Transverse colon (tissue), 4 donors: Measurements from ENCODE around the gene DPY19L3. TPM values are rescaled to one million over a fixed set of nuclear protein-coding genes. Genes with fewer than 3 reads are reported as not detected.

Source experiments
- DNase-seq: peaks from one replicate; pipeline ENCODE4 v3.0.0-alpha.2; 2019
- H3K27ac ChIP-seq, 4 donors: fragments of 200-600 bp; sonication (generic); 2 replicates each; pipeline ENCODE4 v1.5.1; 2016 to 2018; ENCODE audit warnings: inconsistent platforms in 4 of 4
- H3K27me3 ChIP-seq: fragments of 200-600 bp; sonication (generic); 2 replicates; pipeline ENCODE4 v1.5.1; 2017; ENCODE audit warnings: inconsistent platforms
- H3K36me3 ChIP-seq, 4 donors: fragments of 200-600 bp; sonication (generic); 2 replicates each; pipeline ENCODE4 v1.5.1; 2017 to 2019; ENCODE audit warnings: inconsistent platforms in 4 of 4
- H3K4me1 ChIP-seq, 4 donors: fragments of 200-600 bp; sonication (generic); 2 replicates each; pipeline ENCODE4 v1.5.1; 2017 to 2020; ENCODE audit warnings: inconsistent platforms in 4 of 4
- H3K4me3 ChIP-seq, 4 donors: fragments of 200-600 bp; sonication (generic); 1 replicate in 1 of 4; 2 replicates in 3 of 4; pipeline versions ENCODE4 v1.5.1 to v1.6.1; 2017 to 2019; ENCODE audit warnings: inconsistent platforms in 4 of 4
- H3K9me3 ChIP-seq, 2 donors: fragments of 200-600 bp; sonication (generic); 2 replicates each; pipeline ENCODE4 v1.5.1; 2017 to 2019; ENCODE audit warnings: inconsistent platforms in 2 of 2
- EP300 ChIP-seq: sonication (generic); formaldehyde crosslinking; IDR thresholded peaks from one replicate; pipeline ENCODE4 v1.6.1; 2017; ENCODE audit warnings: antibody characterized with exemption, low read depth
- POLR2A ChIP-seq: fragments of 450-650 bp; IDR thresholded peaks from one replicate; pipeline ENCODE4 v1.6.1; 2016; ENCODE audit warnings: antibody characterized with exemption, mild to moderate bottlenecking, moderate library complexity
- POLR2AphosphoS5 ChIP-seq, 3 donors: sonication (generic); formaldehyde crosslinking; IDR thresholded peaks; one replicate each; pipeline ENCODE4 v1.6.1; 2016; ENCODE audit warnings: antibody characterized with exemption in 3 of 3
- WGBS, 2 donors: methylation state at CpG; one replicate each; pipeline ENCODE4 v1.1.5; 2018; ENCODE audit warnings: low coverage in 1 of 2; 5-methylcytosine and 5-hydroxymethylcytosine counted together
- in situ Hi-C, 4 donors: fragments of 200-750 bp; cut with MboI; loops; one replicate each; pipeline versions ENCODE4 v1.15.0 to v1.15.1; 2017; ENCODE audit warnings: low sequenced_read_pairs in 3 of 4, low pct_ligation_motif_present in 1 of 4, low pct_unique_long_range_greater_than_20kb in 1 of 4
- intact Hi-C: fragments of 100-400 bp; cut with DNase I; formaldehyde crosslinking; loops from one replicate; pipeline ENCODE4 v1.15.1; 2023; ENCODE audit warnings: low total_unique reads
- total RNA-seq, 4 donors: library from RNA; depleted of rRNA; stranded (reverse); fragments of >200 nt; gene quantifications; one replicate each; pipeline ENCODE4 v1.1.0, GENCODE V29; 2016
- TF ChIP-seq, protein P1 (sequence below), 5 experiments: fragments of 200-600 bp in 3 of 5; fragments of 450-650 bp in 2 of 5; sonication (generic) in 3 of 5; IDR thresholded peaks; 1 replicate in 2 of 5; 2 replicates in 3 of 5; pipeline ENCODE4 v1.5.1; 2016 to 2017; ENCODE audit warnings: antibody characterized with exemption in 5 of 5, inconsistent platforms in 3 of 5, mild to moderate bottlenecking in 2 of 5, moderate library complexity in 1 of 5

The DPY19L3 gene, protein sequence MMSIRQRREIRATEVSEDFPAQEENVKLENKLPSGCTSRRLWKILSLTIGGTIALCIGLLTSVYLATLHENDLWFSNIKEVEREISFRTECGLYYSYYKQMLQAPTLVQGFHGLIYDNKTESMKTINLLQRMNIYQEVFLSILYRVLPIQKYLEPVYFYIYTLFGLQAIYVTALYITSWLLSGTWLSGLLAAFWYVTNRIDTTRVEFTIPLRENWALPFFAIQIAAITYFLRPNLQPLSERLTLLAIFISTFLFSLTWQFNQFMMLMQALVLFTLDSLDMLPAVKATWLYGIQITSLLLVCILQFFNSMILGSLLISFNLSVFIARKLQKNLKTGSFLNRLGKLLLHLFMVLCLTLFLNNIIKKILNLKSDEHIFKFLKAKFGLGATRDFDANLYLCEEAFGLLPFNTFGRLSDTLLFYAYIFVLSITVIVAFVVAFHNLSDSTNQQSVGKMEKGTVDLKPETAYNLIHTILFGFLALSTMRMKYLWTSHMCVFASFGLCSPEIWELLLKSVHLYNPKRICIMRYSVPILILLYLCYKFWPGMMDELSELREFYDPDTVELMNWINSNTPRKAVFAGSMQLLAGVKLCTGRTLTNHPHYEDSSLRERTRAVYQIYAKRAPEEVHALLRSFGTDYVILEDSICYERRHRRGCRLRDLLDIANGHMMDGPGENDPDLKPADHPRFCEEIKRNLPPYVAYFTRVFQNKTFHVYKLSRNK
- 10 to 100 TPM; 15.6 to 48.6 (median 20.2) TPM for total RNA-seq

DNA sequence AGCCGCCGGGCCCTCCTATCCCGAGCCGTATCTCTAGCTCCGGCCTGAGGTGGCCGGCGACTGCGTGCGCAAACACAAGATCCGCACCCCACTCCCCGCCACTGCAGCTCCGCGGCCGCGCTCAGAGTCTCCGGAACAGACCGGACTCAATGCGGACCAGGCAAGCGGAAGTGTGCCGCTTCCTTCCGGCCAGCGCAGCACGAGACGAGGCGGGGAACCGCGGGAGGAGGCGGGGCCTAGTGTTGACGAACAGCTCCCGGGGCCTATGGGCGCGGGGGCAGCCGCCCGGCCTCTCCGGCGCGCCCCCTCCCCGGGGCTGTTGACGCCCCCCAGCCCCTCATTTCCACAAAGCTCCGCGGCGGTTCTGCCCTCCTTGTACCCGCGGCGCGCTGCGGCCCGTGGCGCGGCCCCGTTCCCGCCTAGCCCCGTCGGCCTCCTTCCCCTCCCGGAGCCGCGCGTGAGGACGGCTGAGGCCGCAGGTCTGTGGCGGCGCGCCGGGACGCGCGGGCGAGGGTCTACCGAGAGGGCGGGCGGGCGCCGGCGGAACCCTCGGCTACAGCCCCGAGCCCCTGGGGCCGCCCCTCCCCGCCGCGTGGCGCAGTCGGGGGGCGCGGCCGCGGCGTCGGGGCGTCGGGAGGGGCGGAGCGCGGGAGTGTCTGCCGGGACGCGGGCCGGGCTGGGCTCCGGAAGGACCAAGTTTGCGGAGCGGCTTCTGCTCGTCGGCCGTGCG is at the start of gene DPY19L3:
Gene DPY19L3 (plus strand): TSS at position 340 of the 730 bp plus-strand sequence. CDS start 2,484 bp downstream, outside the sequence.
- in situ Hi-C loops (loop anchor here in 1 of 4 donors (10.0 kb wide), 1 partner anchor 61 kb away; the partner anchor contains the start of gene ZNF507), intact Hi-C loops (loop anchor here (5.0 kb wide), 1 partner anchor 58 kb away; the partner anchor contains the start of gene ZNF507)
- H3K4me3 ChIP-seq = peak within 1 kb of the TSS; percentile 94 to 98 (median 96)
- H3K27ac ChIP-seq = peak within 1 kb of the TSS; percentile 97 to 99 (median 98)
- no peaks in the 10 kb centered on the region for H3K27me3 ChIP-seq
- TF ChIP-seq, protein P1, sequence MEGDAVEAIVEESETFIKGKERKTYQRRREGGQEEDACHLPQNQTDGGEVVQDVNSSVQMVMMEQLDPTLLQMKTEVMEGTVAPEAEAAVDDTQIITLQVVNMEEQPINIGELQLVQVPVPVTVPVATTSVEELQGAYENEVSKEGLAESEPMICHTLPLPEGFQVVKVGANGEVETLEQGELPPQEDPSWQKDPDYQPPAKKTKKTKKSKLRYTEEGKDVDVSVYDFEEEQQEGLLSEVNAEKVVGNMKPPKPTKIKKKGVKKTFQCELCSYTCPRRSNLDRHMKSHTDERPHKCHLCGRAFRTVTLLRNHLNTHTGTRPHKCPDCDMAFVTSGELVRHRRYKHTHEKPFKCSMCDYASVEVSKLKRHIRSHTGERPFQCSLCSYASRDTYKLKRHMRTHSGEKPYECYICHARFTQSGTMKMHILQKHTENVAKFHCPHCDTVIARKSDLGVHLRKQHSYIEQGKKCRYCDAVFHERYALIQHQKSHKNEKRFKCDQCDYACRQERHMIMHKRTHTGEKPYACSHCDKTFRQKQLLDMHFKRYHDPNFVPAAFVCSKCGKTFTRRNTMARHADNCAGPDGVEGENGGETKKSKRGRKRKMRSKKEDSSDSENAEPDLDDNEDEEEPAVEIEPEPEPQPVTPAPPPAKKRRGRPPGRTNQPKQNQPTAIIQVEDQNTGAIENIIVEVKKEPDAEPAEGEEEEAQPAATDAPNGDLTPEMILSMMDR (IDR thresholded peaks at IDR 0.05) = no peak
- TF ChIP-seq EP300 (no peak), POLR2AphosphoS5 (IDR thresholded peaks at IDR 0.05) (peak; percentile 95 to 98 (median 97)), POLR2A (peak; percentile 94)
- WGBS, 2 donors = 0% methylated on average over 45 of the region's 104 CpGs; no CpG with 5 or more reads in 1 of the 2 donors
- H3K4me1 ChIP-seq = peaks cover 10 to 19% (median 15%) of the 10 kb centered on the region in 4 donors
- peak; percentile 96 for DNase-seq
- H3K9me3 ChIP-seq = no peaks in the 10 kb centered on the region
- peaks cover 0 to 10% (median 0%) of the 10 kb centered on the region in 4 donors for H3K36me3 ChIP-seq

DNA sequence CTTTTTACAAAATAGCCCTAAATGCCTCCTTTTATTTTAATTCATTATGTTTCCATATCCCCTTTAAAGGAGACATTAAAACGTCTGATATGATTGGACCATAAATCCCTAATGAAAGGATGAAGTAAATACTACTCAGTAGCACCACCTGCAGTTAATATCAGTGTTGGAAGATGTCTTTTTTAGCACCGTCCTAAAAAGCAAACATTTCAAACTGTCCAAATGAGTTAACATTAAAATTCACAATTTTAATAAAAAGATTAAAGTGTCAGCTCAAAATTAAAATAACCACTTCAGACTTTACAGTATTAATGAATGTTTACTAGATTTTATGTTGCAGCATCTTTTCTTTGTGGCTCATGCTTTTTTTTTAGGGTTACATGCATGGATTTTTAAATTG is 47.9 kb upstream of the DPY19L3 start:
- no peak for DNase-seq
- Histone ChIP-seq H3K27ac (no peak overlapping the region), H3K27me3 (no peaks in the 10 kb centered on the region), H3K36me3 (peaks cover 0 to 49% (median 26%) of the 10 kb centered on the region in 4 donors), H3K4me1 (peaks cover 2 to 18% (median 10%) of the 10 kb centered on the region in 4 donors), H3K9me3 (no peaks in the 10 kb centered on the region), H3K4me3 (no peak overlapping the region)
- TF ChIP-seq, protein P1 (IDR thresholded peaks at IDR 0.05) = no peak
- no peak for TF ChIP-seq POLR2A
- TF ChIP-seq POLR2AphosphoS5 (IDR thresholded peaks at IDR 0.05) = no peak
- intact Hi-C loops (no loop called here), in situ Hi-C loops (no loop called here)
- WGBS, 2 donors = 27 to 48% methylated on average over 2 of the region's 2 CpGs

DNA sequence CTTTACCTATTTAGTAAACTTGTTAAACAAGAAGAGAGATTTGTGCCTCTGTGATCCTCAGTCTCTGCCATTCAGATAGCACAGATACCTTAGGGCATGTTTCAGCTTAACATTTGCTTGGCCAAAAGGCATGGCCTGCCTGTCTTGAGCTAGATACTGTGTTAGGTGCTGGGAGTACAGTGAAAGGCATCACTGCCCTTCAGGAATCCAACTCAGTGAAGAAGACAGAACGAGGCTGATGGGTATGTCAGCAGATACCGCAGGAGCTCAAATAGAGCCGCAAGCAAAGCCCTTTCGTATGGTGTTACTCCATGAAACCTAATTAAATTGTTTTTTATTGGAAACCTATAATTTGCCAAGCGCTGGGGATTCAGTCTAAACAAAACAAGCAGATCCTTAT is 47.2 kb upstream of the DPY19L3 start:
- Histone ChIP-seq H3K27ac (no peak overlapping the region), H3K9me3 (no peaks in the 10 kb centered on the region), H3K36me3 (peaks cover 0 to 43% (median 23%) of the 10 kb centered on the region in 4 donors), H3K4me1 (peaks cover 7 to 24% (median 15%) of the 10 kb centered on the region in 4 donors), H3K4me3 (no peak overlapping the region), H3K27me3 (no peaks in the 10 kb centered on the region)
- TF ChIP-seq EP300 (no peak), POLR2A (no peak), POLR2AphosphoS5 (IDR thresholded peaks at IDR 0.05) (no peak)
- TF ChIP-seq, protein P1 (IDR thresholded peaks at IDR 0.05) = no peak
- DNase-seq = no peak
- in situ Hi-C loops = no loop called here
- intact Hi-C loops = no loop called here
- WGBS, 2 donors = 89 to 96% methylated on average over 4 to 5 of the region's 5 CpGs
